Measurements from ENCODE around the gene KRT85.

Gene KRT85

DNA sequence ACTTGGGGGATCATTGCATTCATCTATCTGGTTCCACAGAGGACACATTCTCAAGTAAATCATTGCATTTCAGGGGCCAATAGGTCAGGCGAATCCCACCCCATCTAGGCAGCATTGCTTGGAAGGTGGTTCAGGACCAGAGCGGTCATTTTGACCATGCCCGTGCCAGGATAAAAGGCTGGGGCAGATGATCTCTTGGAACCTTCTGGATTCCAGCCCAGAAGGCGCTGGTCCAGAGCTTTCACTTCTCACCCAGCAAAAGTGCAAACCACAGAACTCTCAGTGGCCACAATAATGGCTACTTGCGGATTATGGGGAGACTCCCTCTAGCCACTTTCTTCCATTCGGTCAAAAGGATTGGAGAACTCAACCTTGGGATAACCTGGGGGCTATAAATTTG is 595 bp upstream of the KRT85 start:
- no peak for DNase-seq (ENCODE audit: low spot score)

DNA sequence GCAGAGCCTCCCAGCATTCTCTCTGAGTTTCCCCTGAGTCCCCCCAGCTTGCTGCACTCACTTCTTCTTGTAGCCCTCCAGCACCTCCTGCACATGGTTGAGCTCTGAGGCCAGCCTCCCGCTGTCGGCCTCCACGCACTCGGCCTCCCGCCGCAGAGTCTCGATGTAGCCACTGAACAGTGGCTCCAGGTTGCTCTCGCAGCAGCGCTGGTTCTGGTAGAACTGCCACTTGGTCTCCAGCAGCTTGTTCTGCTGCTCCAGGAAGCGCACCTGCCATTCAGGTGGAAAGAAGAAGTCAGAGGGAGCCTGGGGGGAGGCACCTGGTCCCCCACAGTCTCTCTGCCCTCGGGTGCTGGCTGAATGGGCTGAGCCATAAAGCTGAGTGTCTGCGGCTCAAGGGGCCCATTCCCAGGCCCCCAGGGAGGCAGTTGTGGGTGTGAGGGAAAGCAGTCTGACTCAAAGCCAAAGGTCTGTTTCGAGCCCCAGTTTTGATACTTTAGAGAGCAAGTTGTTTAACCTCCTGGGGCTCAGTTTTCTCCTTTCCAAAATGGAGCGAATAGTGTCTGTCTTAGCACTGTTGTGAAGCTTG is 2.3 kb downstream of the KRT85 start:
- no peak for DNase-seq (ENCODE audit: low spot score)

DNA sequence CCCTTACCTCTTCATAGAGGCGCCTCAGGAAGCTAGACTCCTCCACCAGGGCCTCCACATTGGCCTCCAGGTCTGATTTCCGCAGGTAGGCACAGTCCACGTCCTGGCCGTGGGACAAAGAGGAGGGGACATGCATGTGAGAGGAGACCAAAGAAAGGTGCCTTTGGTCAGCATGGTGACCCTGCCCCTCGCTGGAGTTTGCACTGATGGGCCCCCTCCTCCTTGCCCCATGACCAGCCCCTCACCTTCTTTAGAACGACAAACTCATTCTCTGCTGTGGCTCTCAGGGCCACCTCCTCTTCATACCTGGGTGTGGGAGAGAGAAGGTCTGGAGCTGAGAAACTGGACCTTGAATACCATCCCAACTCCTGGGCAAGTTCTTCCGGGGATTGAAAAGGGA is 3.2 kb downstream of the KRT85 start:
- no peak for DNase-seq (ENCODE audit: low spot score)

DNA sequence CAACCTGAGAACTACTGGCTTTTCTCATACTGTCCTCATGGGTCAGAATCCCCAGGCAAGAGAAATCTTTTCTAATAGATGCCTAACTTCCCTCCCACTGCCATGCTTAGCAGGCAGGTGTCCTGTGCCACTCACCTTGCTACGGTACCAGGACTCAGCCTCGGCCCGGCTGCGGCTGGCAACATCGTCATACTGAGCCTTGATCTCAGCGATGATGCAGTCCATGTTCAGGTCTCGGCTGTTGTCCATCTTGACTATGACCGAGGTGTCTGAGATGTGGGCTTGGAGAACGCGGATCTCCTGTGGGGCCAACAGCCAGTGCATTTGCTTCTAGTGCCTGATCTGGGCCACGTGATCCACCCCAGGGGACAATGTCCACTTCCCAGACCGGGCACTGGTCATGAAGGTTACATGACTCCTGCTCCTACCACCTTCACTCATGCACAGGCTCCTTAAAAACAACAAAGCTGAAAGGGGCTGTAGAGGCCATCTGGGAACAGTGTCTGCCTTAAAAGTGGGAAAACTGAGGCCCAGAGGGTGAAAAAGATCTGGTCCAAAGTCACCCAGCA is 4.1 kb downstream of the KRT85 start:
- DNase-seq (ENCODE audit: low spot score), result no peak

DNA sequence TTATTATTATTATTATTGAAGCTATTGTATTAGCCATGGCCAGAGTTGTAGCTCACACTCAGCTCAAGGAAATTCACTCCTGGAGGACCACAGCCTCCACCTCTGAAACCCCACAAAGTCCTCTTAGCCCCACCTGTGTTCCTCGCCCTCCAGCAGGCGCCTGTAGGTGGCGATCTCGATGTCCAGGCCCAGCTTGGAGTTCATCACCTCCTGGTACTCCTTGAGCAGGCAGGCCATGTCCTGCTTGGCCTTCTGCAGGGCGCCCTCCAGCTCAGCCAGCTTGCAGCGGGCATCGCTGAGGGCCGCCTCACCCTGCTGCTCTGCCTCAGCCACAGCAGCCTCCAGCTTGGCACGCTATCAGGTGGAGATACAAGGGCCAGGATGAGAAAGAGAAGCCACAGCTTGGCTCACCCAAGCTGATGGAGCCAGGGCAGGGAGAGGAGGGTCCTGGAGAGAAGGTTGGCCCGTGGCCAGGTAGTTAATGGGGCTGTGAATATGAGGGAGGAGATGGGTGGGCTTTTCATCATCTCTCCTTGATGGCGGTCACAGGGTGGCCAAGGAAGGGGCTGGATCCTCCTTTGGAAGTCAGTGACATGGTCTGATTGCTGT is 5.1 kb downstream of the KRT85 start:
- no peak for DNase-seq (ENCODE audit: low spot score)

DNA sequence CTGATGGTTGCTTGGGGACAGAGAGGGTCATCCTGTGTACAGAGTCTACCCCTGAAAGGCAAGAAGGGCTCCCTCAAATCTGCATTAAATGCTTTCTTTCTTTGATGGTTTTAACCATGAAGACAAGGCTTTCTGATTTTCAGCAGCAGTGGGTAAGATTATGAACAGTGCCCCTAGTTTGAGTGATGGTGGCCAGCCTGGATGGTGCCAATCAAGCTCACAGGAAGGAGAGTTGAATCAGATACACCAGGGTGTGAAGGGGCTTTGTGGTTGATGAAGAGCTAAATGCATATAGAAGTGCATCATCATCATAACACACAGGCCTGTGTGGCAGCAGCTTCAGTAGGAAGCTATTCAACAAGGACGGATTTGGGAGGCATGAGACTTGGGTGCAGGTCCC is 5.7 kb downstream of the KRT85 start:
- no peak for DNase-seq (ENCODE audit: low spot score)

DNA sequence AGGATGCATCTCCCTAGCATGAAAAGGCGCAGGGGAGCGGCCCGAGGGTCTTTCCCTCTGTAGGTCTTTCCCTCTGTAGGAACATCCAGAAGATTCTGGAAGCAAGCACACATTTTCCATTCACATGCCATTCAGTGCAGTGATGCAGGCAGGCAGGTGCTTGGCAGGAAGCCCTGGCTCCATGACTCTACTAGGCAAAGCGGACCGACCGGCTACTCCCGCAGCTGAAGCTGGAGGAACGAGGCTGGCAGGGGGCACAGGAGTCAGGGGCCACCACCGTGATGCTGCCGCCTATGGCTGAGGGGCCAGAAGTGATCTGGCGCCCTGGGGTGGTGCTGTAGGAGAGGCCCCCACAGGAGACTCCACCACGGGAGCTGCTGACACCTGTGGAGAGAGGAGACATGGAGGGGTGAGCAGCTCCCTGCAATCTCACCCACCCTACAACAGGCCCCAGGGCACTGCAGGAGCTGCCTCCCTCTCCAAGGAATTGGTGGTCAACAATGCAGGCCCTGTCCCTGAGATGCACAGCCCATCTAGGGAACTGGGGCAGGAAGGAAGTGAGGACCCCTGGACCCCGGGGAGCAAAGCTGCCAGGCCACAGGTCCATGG is 6.5 kb downstream of the KRT85 start:
- no peak for DNase-seq (ENCODE audit: low spot score)

DNA sequence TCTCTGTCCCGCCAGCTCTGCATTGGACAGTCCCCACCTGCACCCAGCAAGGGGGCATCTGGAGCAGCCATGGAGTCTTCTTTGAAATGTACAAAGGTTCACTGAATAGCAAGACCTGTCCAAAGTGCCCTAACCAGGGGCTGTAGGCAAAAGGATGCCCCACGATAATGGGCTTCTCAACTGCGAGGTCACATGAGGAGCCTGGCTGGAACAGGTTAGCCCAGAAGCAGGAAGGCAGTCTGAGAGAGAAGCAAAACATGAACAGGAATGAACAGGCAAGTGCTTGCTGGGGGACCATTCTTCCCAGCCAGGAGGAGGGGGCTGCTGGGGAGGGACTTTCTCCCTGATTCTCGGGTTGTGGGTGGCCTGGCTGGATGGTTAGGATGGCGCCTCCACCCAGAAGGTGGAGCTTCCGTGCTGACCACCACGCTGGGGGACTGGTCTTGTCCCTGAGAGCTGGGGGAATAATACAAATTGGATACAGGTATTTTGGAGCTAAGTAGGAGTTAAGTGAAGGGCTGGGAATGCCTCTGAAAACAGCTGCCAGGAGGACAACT is 7.1 kb downstream of the KRT85 start:
- no peak for DNase-seq (ENCODE audit: low spot score)

DNA sequence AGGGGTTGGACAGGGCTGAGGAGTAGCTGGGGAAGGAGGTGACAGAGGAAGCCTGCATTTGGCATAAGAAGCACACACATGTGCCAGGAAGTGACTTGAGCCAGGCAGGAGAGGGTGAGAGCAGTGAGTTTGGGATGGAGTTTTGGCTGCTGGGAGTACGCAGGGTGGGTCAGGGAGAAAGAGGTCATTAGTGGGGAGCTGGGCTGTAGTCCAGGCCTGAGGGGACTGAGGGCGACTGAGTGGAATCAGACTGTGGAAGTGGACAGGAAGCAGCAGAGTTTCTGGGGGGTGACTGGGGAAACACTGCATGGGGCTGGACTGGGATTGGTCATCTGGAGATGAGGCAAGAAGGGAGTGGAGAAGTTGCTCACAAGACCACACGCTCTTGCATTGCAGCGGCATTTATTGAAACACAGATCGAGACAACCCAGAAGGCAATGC is 7.6 kb downstream of the KRT85 start:
- DNase-seq (ENCODE audit: low spot score), result no peak

DNA sequence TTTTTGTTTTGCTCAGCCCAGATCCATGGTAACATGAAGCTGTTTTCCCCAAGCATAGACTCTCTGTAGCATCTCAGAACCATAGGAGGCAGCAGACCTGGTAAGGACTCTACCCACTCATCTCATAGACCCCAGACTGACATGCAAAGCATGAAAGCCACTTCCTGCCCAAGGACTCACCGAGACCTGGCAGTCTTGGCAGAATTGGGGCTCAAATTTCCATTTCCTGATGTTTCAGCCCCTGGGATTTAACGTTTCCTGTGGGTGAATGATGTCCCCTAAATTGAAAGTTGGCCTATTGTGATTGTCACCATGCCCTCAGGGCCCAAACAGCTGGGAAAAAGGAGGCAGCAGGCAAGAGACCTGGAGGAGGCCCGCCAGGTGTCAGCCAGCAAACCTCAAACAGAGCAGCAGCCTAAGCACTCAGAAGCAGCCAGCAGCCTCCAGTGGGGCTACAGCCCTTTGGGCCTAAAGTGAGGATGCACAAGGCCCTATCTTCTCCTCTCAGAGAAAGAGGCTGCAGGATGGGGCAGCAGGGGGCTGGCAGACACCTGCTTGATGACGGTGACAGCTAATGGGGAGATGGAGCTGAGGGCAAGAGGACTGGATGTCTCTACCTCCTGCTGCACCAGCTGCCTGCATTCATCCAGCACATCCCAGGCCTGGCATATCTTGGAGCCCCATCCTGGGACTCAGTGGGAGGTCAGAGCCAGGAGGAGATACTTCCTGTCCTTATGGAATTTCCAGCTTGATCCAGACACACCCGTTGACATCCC is 8.5 kb downstream of the KRT85 start:
- DNase-seq (ENCODE audit: low spot score), result peak; percentile 15

DNA sequence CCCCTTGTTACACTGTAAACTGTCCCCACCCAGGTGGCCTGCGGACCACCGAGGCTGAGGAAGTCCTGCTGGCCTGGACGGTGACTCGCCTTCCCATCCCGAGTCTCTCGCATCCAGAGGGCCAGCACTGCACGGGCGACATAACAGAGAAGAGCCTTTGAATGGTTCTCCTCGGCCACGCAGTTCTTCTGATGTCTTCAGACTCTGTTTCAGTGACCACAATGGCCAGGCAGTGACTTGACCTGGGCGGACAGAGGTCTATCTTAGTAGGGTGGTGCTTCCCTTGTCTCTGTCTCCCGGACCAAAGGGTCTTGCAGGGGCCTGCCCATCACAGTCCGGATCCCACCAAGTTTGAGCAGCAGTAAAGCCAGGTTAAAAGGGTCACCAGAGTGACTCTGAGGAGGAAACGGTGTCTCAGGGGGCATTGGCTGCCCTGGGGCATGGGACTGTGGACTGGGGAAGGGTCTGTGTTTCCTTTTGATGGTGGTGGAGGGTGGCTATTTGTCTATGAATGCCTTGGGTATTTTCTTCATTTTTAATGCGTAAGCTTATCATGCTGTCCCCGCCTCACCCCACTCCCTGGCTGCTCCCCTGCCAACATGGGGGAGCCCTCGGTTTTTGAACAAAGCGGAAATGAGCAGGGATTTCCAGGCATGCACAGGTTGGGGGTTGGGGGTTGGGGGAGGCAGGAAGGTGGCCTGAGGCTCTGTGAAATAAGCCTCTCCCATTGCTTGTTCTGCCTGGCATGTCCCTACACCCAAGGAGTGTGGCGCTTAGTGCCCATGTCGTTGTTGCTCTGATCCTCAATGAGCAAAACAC is 10.3 kb downstream of the KRT85 start:
- DNase-seq (ENCODE audit: low spot score), result no peak

DNA sequence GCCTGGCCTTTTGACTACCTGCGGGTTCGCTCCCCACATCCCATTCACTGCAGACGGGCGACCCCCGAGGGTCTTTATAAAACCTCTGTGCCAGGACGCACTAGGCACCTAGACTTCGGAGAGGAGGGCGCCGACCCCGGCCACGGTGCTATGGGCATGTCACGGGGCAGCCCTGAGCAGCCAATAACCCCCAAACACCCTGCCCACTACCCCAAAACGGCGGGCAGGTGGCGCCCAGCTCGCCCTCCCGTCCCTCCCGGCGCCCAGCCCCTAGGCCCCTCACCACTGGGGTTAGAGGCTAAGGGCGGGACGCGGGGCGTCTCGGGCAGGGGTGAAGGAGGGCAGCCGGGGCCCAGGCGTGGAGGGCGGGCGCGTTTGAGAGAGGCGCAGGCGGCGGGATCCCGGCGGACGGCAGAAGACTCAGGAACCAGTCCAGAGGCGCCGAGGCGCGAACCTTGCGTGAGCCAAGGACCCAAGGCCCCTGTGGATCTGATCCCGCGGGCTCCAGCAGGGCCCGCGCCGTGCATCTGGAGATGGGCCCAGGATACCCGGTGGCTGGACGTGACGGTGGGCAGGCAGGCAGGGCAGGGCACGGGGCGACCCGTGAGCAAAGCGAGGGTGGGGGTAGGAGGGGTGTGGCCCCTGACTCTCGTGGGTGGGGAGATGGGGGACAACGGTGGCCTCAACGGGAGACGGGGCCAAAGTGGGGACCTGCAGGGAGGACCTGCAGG is 11.1 kb downstream of the KRT85 start:
- no peak for DNase-seq (ENCODE audit: low spot score)

DNA sequence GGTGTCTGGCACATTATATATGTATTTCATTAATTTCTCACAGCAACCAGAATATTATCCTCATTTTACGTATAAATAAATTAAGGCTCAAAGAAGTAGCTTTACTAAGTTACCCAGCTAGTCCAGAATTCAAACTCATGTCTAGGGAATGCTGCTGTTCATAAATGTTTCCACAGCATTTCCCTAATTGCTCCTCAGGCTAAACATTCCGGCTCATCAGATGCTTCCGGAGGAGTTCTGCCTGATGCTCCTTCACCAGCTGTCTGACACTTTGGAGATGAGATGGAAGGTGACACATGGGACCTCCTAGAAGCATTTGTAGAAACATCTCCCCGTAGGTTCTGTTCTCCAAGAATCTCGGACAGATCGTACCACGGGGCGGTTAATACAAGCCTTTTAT is 12.1 kb downstream of the KRT85 start:
- no peak for DNase-seq (ENCODE audit: low spot score)

DNA sequence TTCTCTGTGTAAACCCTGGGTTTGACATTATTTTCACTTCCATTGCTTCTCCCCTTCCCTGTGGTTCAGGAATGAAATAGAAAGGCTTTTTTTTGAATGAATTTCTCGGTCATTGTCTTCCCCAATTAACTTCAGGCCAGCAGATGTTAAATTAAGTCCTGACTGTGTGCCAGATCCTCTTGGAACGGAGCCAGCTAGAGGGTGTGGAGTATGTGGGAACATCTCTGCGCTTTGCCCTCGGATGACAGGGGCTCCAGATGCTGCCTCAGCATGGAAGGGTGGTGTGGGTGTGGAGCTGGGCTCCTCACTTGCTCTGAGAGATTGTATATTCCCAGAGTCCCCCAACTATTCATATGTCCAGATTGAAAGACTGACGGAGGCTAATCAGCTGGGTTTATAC is 13.1 kb downstream of the KRT85 start:
- no peak for DNase-seq (ENCODE audit: low spot score)

DNA sequence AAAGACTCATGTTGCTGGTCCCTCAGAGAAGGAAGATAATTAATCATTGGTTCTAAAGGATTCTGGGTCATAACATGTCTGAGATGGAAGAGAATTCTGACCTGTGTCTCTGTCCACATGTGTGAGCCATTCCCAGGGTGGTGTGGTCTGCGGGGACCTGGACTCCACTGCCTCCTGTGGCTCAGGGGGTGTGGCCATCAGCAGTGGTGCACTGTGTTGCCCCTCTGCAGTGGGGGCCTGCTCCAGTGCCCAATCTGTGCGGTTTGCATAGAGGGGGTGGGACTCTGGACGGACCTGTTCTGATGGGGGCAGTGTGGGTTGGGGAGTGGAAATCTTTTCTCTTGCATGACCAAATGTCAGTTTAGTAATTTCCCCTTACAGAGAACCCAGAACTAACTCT is 13.5 kb downstream of the KRT85 start:
- no peak for DNase-seq (ENCODE audit: low spot score)

DNA sequence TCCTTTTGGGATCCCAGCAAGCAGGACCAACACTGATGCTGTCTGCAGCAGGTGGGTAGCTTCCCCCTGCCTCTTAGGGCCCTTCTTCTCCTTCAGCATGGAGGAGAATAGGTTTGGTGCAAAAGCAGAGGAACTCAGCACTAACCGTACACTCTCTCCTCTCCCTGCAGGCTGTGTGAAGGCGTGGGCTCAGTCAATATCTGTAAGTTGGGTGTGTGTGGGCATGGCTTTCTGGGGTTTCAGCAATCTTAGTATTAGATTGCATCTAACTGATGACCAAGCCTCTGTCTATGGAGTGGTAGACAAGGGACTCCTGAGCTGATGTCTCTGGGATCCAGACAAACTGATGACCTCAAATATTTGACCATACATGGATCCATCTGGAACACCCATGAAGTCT is 14.3 kb downstream of the KRT85 start:
- DNase-seq (ENCODE audit: low spot score), result no peak

DNA sequence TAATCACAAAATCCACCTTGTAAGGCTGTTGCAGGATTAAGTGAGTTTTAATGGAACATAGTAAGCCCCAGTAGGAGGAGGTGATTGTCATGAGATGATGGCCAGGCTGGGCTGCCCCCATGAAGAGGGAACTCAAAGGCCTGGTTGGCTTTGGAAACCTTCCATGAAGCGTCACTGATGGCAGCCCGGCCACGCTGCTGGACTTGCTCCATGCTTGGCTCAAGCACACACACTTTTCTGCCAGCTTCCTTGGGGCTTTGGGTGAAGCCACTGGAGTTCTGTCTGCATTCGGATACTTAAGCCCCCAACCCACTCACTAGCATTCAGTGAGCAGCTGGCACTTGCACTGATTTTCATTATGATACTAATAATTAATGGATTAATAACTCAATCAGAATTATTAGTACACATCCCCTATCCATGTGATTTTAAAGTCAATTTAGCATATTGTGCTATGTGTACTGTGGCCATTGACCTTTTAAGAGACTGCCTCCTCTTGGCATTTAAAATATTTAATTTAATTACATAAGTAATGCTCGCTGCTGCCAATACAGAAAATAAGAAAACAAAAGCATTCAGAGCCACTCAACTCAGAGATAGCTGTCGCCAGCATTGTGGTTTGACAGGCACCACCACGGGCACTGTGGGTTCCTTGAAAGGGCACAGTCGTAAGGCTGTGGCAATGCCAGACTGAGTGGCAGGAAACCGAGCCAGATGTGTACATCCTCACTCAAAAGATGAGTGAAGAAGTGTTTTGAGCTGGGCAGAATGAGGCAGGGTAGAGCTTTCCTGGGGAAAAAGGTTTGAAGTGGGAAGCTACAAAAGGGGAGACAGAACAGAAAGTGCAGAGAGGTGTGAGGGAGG is 15.9 kb downstream of the KRT85 start:
- DNase-seq (ENCODE audit: low spot score), result peak; percentile 60

DNA sequence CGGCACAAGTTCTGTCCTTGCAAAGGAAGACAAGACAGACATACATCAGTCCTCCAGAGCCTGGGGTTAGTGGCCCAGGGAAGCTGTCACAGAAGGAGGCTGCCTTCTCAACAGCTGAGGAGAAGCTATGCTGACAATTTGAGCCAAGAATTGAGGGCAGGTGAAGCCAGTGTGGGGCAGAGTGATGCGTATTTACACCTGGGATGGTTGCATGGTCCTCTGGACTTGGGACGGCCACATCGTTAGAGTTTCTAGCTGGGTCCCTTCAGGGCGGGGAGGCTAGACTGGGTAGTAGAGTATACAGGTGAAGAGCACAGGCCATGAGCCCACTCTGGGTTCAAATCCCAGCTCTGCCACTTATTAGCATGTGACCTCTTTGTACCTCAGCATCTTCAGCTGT is 16.5 kb downstream of the KRT85 start:
- no peak for DNase-seq (ENCODE audit: low spot score)

DNA sequence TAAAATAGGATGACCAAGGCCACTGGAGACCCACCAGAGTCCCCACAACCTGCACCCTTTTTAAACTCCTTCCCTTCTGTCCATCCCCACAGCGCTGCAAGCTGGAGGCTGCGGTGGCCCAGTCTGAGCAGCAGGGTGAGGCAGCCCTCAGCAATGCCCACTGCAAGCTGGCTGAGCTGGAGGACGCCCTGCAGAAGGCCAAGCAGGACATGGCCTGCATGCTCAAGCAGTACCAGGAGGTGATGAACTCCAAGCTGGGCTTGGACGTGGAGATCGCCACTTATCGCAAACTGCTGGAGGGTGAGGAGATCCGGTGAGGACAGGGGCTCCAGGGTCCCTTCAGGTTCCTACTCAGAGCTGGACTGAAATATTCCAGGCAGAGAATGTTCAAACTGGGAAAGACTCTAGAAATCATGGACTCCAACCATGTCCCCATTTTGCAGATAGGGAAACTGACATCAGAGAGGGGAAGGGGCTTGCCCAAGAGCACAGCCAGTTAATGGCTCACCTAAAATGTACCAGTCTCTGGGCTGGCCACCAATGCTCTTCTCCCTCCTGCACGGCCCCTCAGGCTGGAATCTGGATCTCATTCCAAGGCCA is 17.2 kb downstream of the KRT85 start:
- DNase-seq (ENCODE audit: low spot score), result no peak

DNA sequence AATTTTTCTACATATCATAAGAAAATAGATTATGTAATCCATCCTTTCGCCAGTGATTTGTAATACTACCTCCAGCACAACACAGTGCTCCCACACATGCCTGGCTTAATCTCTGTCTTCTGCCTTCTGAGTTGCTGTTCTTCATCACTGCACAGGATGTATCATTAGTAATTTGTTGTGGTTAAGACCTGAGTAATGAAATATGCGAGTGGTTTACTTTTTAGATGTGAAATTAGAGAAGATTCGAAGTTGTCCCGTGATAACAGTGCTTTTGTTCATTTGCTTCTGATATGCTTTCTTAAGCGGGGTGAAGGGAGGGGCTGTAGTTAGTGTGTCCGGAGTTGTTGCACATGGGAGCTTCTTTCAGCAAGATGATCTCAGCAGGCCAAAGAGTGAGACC is 18.1 kb downstream of the KRT85 start:
- no peak for DNase-seq (ENCODE audit: low spot score)
